Measurements from ENCODE around the gene MS4A13. TPM values are rescaled to one million over a fixed set of nuclear protein-coding genes. Genes with fewer than 3 reads are reported as not detected.

Gene MS4A13
- total RNA-seq (not detected), total RNA-seq (0 to 0.10 (median 0) reads per million in 172 experiments)
- not detected for polyA plus RNA-seq (2013, experiment 1 of 2)
- polyA plus RNA-seq (2013, experiment 2 of 2): not detected

GRCh38 chr11:60515144-60515855 is at the start of gene MS4A13:
TSS of gene MS4A13 (plus strand) at chr11:60515392. CDS start at chr11:60518084, 2,692 bp downstream.
- ATAC-seq (ENCODE audit: poor library complexity): no peak
- POLR2A ChIA-PET: no interaction called here
- Mint-ChIP-seq H3K27me3 (peaks cover 18% of the 10 kb centered on the region), H3K27ac (no peak within 1 kb of the TSS), H3K9me3 (peaks cover 5% of the 10 kb centered on the region), H3K4me1 (ENCODE audit: low read depth) (no peaks in the 10 kb centered on the region), H3K4me3 (no peak within 1 kb of the TSS), H3K36me3 (ENCODE audit: low read depth) (no peaks in the 10 kb centered on the region)
- H3K4me3 ChIP-seq (ENCODE audit: low read length): no peak within 1 kb of the TSS
- H3K4me1 ChIP-seq (ENCODE audit: insufficient read depth, low read length): no peaks in the 10 kb centered on the region
- peaks cover 0 to 5% of the 10 kb centered on the region in 2 experiments for H3K9me3 ChIP-seq (ENCODE audit: control insufficient read depth in 1 of 2, insufficient read depth in 1 of 2, low read length in 2 of 2)
- no peak within 1 kb of the TSS for H3K27ac ChIP-seq (ENCODE audit: low read depth in 1 of 2, low read length in 2 of 2)
- no peaks in the 10 kb centered on the region for H3K36me3 ChIP-seq (ENCODE audit: insufficient read depth, low read length)
- no peak for TF ChIP-seq CTCF (IDR thresholded peaks at IDR 0.05)
- CTCF ChIA-PET: no interaction called here
- intact Hi-C loops (cut with DNase I, micrococcal nuclease): no loop called here
- DNase-seq: no peak
- H3K27me3 ChIP-seq (ENCODE audit: control insufficient read depth in 1 of 2, insufficient read depth in 2 of 2, low read length in 2 of 2): peaks cover 0 to 5% of the 10 kb centered on the region in 2 experiments

DNA sequence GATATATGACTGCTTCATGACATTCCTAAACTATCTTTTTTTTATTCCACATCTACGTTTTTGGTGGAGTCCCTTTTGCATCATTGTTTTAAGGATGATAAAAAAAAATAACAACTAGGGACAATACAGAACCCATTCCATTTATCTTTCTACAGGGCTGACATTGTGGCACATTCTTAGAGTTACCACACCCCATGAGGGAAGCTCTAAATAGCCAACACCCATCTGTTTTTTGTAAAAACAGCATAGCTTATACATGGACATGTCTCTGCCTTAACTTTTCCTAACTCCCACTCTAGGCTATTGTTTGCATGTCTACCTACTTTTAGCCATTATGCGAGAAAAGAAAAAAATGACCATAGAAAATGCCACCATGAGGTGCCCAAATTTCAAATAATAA is 46.4 kb upstream of the MS4A13 start:
- no peak for DNase-seq
- no peaks in the 10 kb centered on the region for H3K9me3 ChIP-seq (ENCODE audit: control insufficient read depth in 1 of 2, insufficient read depth in 1 of 2, low read length in 2 of 2)
- H3K9me3 Mint-ChIP-seq: no peaks in the 10 kb centered on the region
- no peak overlapping the region for H3K4me3 Mint-ChIP-seq
- H3K27ac Mint-ChIP-seq: no peak overlapping the region
- H3K4me1 ChIP-seq (ENCODE audit: insufficient read depth, low read length): no peaks in the 10 kb centered on the region
- no peak overlapping the region for H3K27ac ChIP-seq (ENCODE audit: low read depth in 1 of 2, low read length in 2 of 2)
- no peaks in the 10 kb centered on the region for H3K36me3 Mint-ChIP-seq (ENCODE audit: low read depth)
- ChIA-PET POLR2A (no interaction called here), CTCF (no interaction called here)
- H3K27me3 Mint-ChIP-seq: peaks cover 15% of the 10 kb centered on the region
- no peak for ATAC-seq (ENCODE audit: poor library complexity)
- no peaks in the 10 kb centered on the region for H3K36me3 ChIP-seq (ENCODE audit: insufficient read depth, low read length)
- H3K4me3 ChIP-seq (ENCODE audit: low read length): no peak overlapping the region
- no peaks in the 10 kb centered on the region for H3K4me1 Mint-ChIP-seq (ENCODE audit: low read depth)
- H3K27me3 ChIP-seq (ENCODE audit: control insufficient read depth in 1 of 2, insufficient read depth in 2 of 2, low read length in 2 of 2): no peaks in the 10 kb centered on the region
- intact Hi-C loops (cut with DNase I, micrococcal nuclease): no loop called here
- no peak for TF ChIP-seq CTCF (IDR thresholded peaks at IDR 0.05)

GRCh38 chr11:60469723-60470122 is 45.5 kb upstream of the MS4A13 start:
- intact Hi-C loops (cut with DNase I, micrococcal nuclease): no loop called here
- H3K4me3 ChIP-seq (ENCODE audit: low read length): no peak overlapping the region
- ChIA-PET POLR2A (no interaction called here), CTCF (no interaction called here)
- Mint-ChIP-seq H3K36me3 (ENCODE audit: low read depth) (no peaks in the 10 kb centered on the region), H3K4me1 (ENCODE audit: low read depth) (no peaks in the 10 kb centered on the region), H3K27ac (no peak overlapping the region), H3K4me3 (no peak overlapping the region), H3K9me3 (no peaks in the 10 kb centered on the region), H3K27me3 (peaks cover 15% of the 10 kb centered on the region)
- H3K4me1 ChIP-seq (ENCODE audit: insufficient read depth, low read length): no peaks in the 10 kb centered on the region
- H3K9me3 ChIP-seq (ENCODE audit: control insufficient read depth in 1 of 2, insufficient read depth in 1 of 2, low read length in 2 of 2): no peaks in the 10 kb centered on the region
- no peak overlapping the region for H3K27ac ChIP-seq (ENCODE audit: low read depth in 1 of 2, low read length in 2 of 2)
- ATAC-seq (ENCODE audit: poor library complexity) (no peak), DNase-seq (no peak)
- no peaks in the 10 kb centered on the region for H3K36me3 ChIP-seq (ENCODE audit: insufficient read depth, low read length)
- H3K27me3 ChIP-seq (ENCODE audit: control insufficient read depth in 1 of 2, insufficient read depth in 2 of 2, low read length in 2 of 2): no peaks in the 10 kb centered on the region
- no peak for TF ChIP-seq CTCF (IDR thresholded peaks at IDR 0.05)

Measured in CD4-positive, alpha-beta T cell (primary cell).